Trophoblast cell (in vitro differentiated cells and primary cell): Measurements from ENCODE around the gene CDK18.

ENCODE experiments used
- DNase-seq, 2 donors: peaks; one replicate each; pipeline ENCODE4 v3.0.0-alpha.2; 2016
- H2AFZ ChIP-seq: 2 replicates; pipeline ENCODE4 v1.6.1; 2013; ENCODE audit warnings: low read length, moderate library complexity, mild to moderate bottlenecking; ENCODE audit not compliant: insufficient read depth, poor library complexity
- H2AK5ac ChIP-seq: 2 replicates; pipeline ENCODE4 v1.6.1; 2013; ENCODE audit warnings: mild to moderate bottlenecking, low read length
- H2BK120ac ChIP-seq: 2 replicates; pipeline ENCODE4 v1.6.1; 2013; ENCODE audit warnings: low read length, mild to moderate bottlenecking, moderate library complexity; ENCODE audit not compliant: insufficient read depth, poor library complexity
- H2BK12ac ChIP-seq: 2 replicates; pipeline ENCODE4 v1.6.1; 2013; ENCODE audit warnings: mild to moderate bottlenecking, low read length, moderate library complexity
- H2BK5ac ChIP-seq: 2 replicates; pipeline ENCODE4 v1.6.1; 2013; ENCODE audit warnings: low read length, low read depth, moderate library complexity, mild to moderate bottlenecking; ENCODE audit not compliant: poor library complexity
- H3K14ac ChIP-seq: 2 replicates; pipeline ENCODE4 v1.6.1; 2013; ENCODE audit warnings: mild to moderate bottlenecking, low read length
- H3K18ac ChIP-seq: 2 replicates; pipeline ENCODE4 v1.6.1; 2013; ENCODE audit warnings: mild to moderate bottlenecking, low read length
- H3K23ac ChIP-seq: 2 replicates; pipeline ENCODE4 v1.6.1; 2013; ENCODE audit warnings: low read length
- H3K27ac ChIP-seq: 2 replicates; pipeline ENCODE4 v1.5.1; 2013; ENCODE audit warnings: low read depth, mild to moderate bottlenecking, inconsistent platforms, low read length, moderate library complexity
- H3K27me3 ChIP-seq: 2 replicates; pipeline ENCODE4 v1.6.1; 2013; ENCODE audit warnings: inconsistent platforms, mild to moderate bottlenecking, low read length, moderate library complexity; ENCODE audit not compliant: insufficient read depth
- H3K36me3 ChIP-seq, 2 experiments: 1 replicate in 1 of 2; 2 replicates in 1 of 2; pipeline ENCODE4 v1.6.1; 2013; ENCODE audit warnings: low read length in 2 of 2, mild to moderate bottlenecking in 2 of 2, moderate library complexity in 1 of 2; ENCODE audit not compliant: insufficient read depth in 2 of 2, control insufficient read depth in 1 of 2
- H3K4ac ChIP-seq: 2 replicates; pipeline ENCODE4 v1.6.1; 2013; ENCODE audit warnings: low read depth, mild to moderate bottlenecking, low read length, moderate library complexity
- H3K4me1 ChIP-seq, 2 experiments: 1 replicate in 1 of 2; 2 replicates in 1 of 2; pipeline ENCODE4 v1.6.1; 2013; ENCODE audit warnings: low read length in 2 of 2, mild to moderate bottlenecking in 2 of 2, moderate library complexity in 1 of 2; ENCODE audit not compliant: insufficient read depth in 2 of 2, control insufficient read depth in 1 of 2
- H3K4me2 ChIP-seq: 2 replicates; pipeline ENCODE4 v1.6.1; 2013; ENCODE audit warnings: inconsistent platforms, mild to moderate bottlenecking, low read length, moderate library complexity
- H3K4me3 ChIP-seq: 2 replicates; pipeline ENCODE4 v1.5.1; 2013; ENCODE audit warnings: mild to moderate bottlenecking, low read depth, low read length, inconsistent platforms
- H3K79me1 ChIP-seq: one replicate; pipeline ENCODE4 v1.6.1; 2013; ENCODE audit warnings: low read length
- H3K79me2 ChIP-seq: 2 replicates; pipeline ENCODE4 v1.6.1; 2013; ENCODE audit warnings: low read length, mild to moderate bottlenecking; ENCODE audit not compliant: control insufficient read depth, insufficient read depth, poor library complexity
- H3K9ac ChIP-seq: 2 replicates; pipeline ENCODE4 v1.6.1; 2013; ENCODE audit warnings: mild to moderate bottlenecking, low read length
- H3K9me3 ChIP-seq: 2 replicates; pipeline ENCODE4 v1.6.1; 2013; ENCODE audit warnings: low read depth, mild to moderate bottlenecking, control low read depth, inconsistent platforms, low read length; ENCODE audit not compliant: insufficient read depth
- H4K12ac ChIP-seq: 2 replicates; pipeline ENCODE4 v1.6.1; 2013; ENCODE audit warnings: low read depth, mild to moderate bottlenecking, low read length, moderate library complexity
- H4K8ac ChIP-seq: 2 replicates; pipeline ENCODE4 v1.6.1; 2013; ENCODE audit warnings: low read depth, mild to moderate bottlenecking, low read length, moderate library complexity
- H4K91ac ChIP-seq: one replicate; pipeline ENCODE4 v1.6.1; 2013; ENCODE audit warnings: low read depth, mild to moderate bottlenecking, low read length, moderate library complexity
- WGBS: extraction: QIAGEN DNeasy Blood & Tissue Kit; methylation state at CpG from one replicate; pipeline ENCODE4 v1.1.7; 2013; ENCODE audit warnings: missing lambda C conversion rate; ENCODE audit not compliant: insufficient read length, insufficient coverage; ENCODE audit errors: extremely low coverage; 5-methylcytosine and 5-hydroxymethylcytosine counted together

The CDK18 gene

DNA sequence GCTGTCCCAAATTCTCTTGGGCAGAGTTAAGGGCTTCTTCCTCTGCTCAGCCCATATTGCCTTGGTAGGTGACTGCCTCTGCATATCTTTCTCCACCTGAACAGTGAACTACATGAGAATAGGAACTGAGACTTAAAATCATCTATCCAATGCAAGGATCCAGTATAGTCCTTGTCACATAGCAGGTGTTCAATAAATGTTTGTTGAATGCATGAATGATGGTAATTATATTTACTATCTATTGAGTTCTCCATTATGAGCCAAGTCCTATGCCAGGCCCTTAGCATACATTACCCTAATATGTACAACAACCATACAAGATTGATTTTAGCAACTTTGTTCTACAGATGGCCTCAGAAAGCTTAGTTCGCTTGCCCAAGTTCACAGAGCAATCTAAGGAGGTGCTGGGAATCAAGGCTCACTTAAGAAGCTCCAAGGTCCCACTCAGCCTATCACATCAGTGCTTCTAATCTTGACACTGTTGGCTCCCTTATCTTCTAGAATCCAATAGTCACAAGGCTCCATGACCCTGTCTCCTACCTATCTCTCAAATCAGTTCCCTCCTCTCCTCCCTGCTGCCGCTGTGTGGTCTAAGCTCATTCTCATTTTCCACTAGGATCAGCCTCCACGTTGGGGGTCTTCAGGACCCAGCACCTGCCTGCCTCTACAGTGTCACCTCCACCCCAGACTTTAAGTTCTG lies 2.2 kb upstream of the CDK18 start:
- no peak overlapping the region for H3K27ac ChIP-seq
- H2BK120ac ChIP-seq = no peak overlapping the region
- no peaks in the 10 kb centered on the region for H3K27me3 ChIP-seq
- H3K18ac ChIP-seq = no peak overlapping the region
- no peak overlapping the region for H4K12ac ChIP-seq
- no peak overlapping the region for H2AFZ ChIP-seq
- no peak overlapping the region for H3K4ac ChIP-seq
- H3K79me1 ChIP-seq = peaks cover 18% of the 10 kb centered on the region
- no peak overlapping the region for H3K9ac ChIP-seq
- WGBS = no CpG with 5 or more reads among the region's 3 CpGs
- H3K4me2 ChIP-seq = no peak overlapping the region
- no peak overlapping the region for H2BK12ac ChIP-seq
- no peak for DNase-seq
- H3K9me3 ChIP-seq = no peaks in the 10 kb centered on the region
- H4K91ac ChIP-seq = no peak overlapping the region
- no peak overlapping the region for H3K14ac ChIP-seq
- H2BK5ac ChIP-seq = no peak overlapping the region
- H2AK5ac ChIP-seq = no peak overlapping the region
- no peak overlapping the region for H4K8ac ChIP-seq
- H3K36me3 ChIP-seq = no peaks in the 10 kb centered on the region
- no peak overlapping the region for H3K23ac ChIP-seq
- H3K79me2 ChIP-seq = peaks cover 4% of the 10 kb centered on the region
- H3K4me1 ChIP-seq = peaks cover 13 to 30% of the 10 kb centered on the region in 2 experiments
- no peak overlapping the region for H3K4me3 ChIP-seq

DNA sequence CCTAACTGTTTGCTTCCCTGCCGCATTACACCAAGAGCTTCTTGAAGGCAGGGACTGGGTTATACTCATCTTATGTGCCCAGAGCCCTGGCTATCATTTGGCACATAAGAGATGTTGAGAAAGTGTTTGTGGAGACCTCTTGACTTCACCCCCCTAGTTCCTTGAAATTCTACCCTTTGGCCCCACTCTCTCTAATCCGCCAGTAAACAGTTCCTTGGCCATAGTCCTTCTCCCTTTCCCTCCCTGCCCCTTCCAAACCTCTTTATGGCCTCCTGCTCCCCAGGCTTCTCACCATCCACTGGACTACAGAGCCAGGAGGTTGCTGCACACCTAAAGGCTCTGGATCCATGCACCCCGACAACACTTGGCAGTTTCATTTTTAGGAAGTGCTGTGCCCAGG lies 1.5 kb upstream of the CDK18 start:
- Histone ChIP-seq H3K14ac (no peak overlapping the region), H3K27me3 (no peaks in the 10 kb centered on the region), H4K91ac (no peak overlapping the region), H3K79me1 (peaks cover 18% of the 10 kb centered on the region), H2BK5ac (no peak overlapping the region), H3K4ac (no peak overlapping the region), H3K4me3 (no peak overlapping the region), H2BK12ac (no peak overlapping the region), H3K9ac (no peak overlapping the region), H3K4me2 (no peak overlapping the region), H3K27ac (no peak overlapping the region), H3K9me3 (no peaks in the 10 kb centered on the region), H2AK5ac (no peak overlapping the region), H2BK120ac (no peak overlapping the region), H3K36me3 (no peaks in the 10 kb centered on the region), H3K18ac (no peak overlapping the region), H3K4me1 (peaks cover 16 to 30% of the 10 kb centered on the region in 2 experiments), H3K23ac (no peak overlapping the region), H3K79me2 (peaks cover 4% of the 10 kb centered on the region), H4K8ac (no peak overlapping the region), H4K12ac (no peak overlapping the region), H2AFZ (no peak overlapping the region)
- no CpG with 5 or more reads among the region's 3 CpGs for WGBS
- no peak for DNase-seq

DNA sequence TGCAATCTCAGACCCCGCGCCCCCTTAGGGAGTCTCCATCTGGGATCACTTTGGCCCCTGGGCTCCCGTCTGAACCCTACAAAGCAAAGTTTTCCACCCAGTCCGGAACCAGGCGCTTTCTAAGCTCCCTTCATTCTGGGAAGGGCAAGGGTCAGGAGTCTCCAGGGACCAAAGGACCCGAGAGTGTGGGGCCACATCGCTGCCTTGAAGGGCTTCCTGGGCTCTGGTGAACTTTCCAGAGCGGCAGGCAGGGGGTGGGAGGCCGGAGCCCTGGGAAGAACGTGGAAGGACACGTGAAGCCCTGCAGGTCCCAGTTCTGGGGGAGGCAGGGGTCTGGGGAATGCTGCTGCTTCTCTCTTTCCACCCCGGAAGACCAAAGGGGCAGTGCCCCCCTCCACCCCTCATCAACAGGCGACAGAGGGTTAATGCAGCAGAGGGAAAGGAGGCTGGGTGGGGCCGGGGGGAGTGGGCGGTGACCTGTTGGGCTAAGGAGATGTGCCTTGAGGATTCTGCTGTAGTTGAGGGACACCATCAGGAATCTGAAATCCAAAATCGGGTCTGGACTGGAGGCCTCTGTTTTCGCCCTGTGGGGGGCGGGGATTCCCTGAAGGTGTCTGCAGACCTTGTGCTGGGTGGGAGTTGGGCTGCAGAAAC lies 734 bp downstream of the CDK18 start:
- Histone ChIP-seq H3K4me1 (peaks cover 20 to 34% of the 10 kb centered on the region in 2 experiments), H2AFZ (peak overlapping the region; percentile 24), H3K27ac (peak overlapping the region; percentile 80), H3K4me3 (peak overlapping the region; percentile 67), H3K79me1 (peaks cover 18% of the 10 kb centered on the region), H2BK120ac (peak overlapping the region; percentile 78), H2AK5ac (no peak overlapping the region), H3K4ac (peak overlapping the region; percentile 55), H3K14ac (peak overlapping the region; percentile 63), H3K18ac (peak overlapping the region; percentile 76), H3K9ac (peak overlapping the region; percentile 54), H2BK12ac (peak overlapping the region; percentile 55), H3K79me2 (peaks cover 4% of the 10 kb centered on the region), H4K91ac (peak overlapping the region; percentile 86), H4K12ac (peak overlapping the region; percentile 67), H3K27me3 (no peaks in the 10 kb centered on the region), H3K36me3 (no peaks in the 10 kb centered on the region), H3K9me3 (no peaks in the 10 kb centered on the region), H3K23ac (no peak overlapping the region), H3K4me2 (peak overlapping the region; percentile 88), H2BK5ac (peak overlapping the region; percentile 66), H4K8ac (peak overlapping the region; percentile 66)
- no CpG with 5 or more reads among the region's 18 CpGs for WGBS
- no peak for DNase-seq

DNA sequence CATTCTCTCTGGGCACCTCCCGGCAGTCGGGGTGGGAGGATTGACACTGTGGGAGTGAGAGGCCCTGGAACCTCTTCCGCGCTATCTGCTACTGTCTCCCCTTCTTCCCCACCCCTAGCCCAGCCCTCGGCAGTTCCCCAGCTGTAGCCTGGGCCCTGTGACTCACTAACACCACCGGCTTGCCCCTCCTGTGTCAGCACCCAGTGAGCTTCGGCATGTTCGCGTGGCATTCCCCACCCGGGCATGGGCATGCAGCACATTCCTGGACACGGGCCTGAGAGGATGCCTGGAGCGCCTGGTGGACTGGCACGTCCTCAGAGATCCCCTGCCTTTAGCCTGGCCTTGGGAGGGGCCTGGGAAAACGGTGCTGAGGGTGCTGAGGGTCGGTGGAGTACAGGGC lies 1.3 kb downstream of the CDK18 start:
- Histone ChIP-seq H2BK120ac (no peak overlapping the region), H4K91ac (peak overlapping the region; percentile 86), H2AFZ (no peak overlapping the region), H4K8ac (peak overlapping the region; percentile 3), H3K27me3 (no peaks in the 10 kb centered on the region), H3K79me2 (peaks cover 4% of the 10 kb centered on the region), H3K9me3 (no peaks in the 10 kb centered on the region), H2BK12ac (peak overlapping the region; percentile 51), H3K9ac (no peak overlapping the region), H2BK5ac (no peak overlapping the region), H3K36me3 (no peaks in the 10 kb centered on the region), H3K4ac (peak overlapping the region; percentile 31), H3K79me1 (peaks cover 18% of the 10 kb centered on the region), H3K4me1 (peaks cover 20 to 29% of the 10 kb centered on the region in 2 experiments), H3K27ac (no peak overlapping the region), H3K4me3 (peak overlapping the region; percentile 1), H3K14ac (peak overlapping the region; percentile 40), H2AK5ac (no peak overlapping the region), H3K18ac (peak overlapping the region; percentile 57), H4K12ac (no peak overlapping the region), H3K4me2 (peak overlapping the region; percentile 88), H3K23ac (no peak overlapping the region)
- no CpG with 5 or more reads among the region's 15 CpGs for WGBS
- peak in 1 of 2 donors; percentile 12 for DNase-seq
